H1 (cell line): ENCODE data around the gene VSIR. TPM values are rescaled to one million over a fixed set of nuclear protein-coding genes. Genes with fewer than 3 reads are reported as not detected.

Source experiments
- CEBPB ChIP-seq: IDR thresholded peaks from 2 replicates; pipeline ENCODE4 v1.6.1; 2012; ENCODE audit warnings: low read depth, low read length
- CHD1 ChIP-seq: IDR thresholded peaks from 2 replicates; pipeline ENCODE4 v1.6.1; 2012; ENCODE audit warnings: low read depth, low read length, improper control_type of control experiment
- CREB1 ChIP-seq: IDR thresholded peaks from 2 replicates; pipeline ENCODE4 v1.6.1; 2012; ENCODE audit warnings: inconsistent platforms
- EGR1 ChIP-seq: IDR thresholded peaks from 2 replicates; pipeline ENCODE4 v1.6.1; 2011; ENCODE audit warnings: low read depth, low read length, borderline replicate concordance
- EP300 ChIP-seq, 2 experiments: IDR thresholded peaks; 1 replicate in 1 of 2; 2 replicates in 1 of 2; pipeline ENCODE4 v1.6.1; 2011 to 2012; ENCODE audit warnings: low read depth in 2 of 2, low read length in 2 of 2, mild to moderate bottlenecking in 2 of 2, borderline replicate concordance in 1 of 2, inconsistent platforms in 1 of 2, moderate library complexity in 1 of 2
- GTF2F1 ChIP-seq: IDR thresholded peaks from 2 replicates; pipeline ENCODE4 v1.6.1; 2012; ENCODE audit warnings: low read depth, low read length, improper control_type of control experiment, borderline replicate concordance
- HDAC2 ChIP-seq, 2 experiments: fragments of 300-600 bp in 1 of 2; sonication (generic) in 1 of 2; IDR thresholded peaks; 2 replicates each; pipeline ENCODE4 v1.6.1; 2011 to 2012; ENCODE audit warnings: low read depth in 2 of 2, low read length in 2 of 2, mild to moderate bottlenecking in 2 of 2, moderate library complexity in 2 of 2, borderline replicate concordance in 1 of 2, inconsistent platforms in 1 of 2
- HDAC6 ChIP-seq: IDR thresholded peaks from one replicate; pipeline ENCODE4 v1.7.1; 2012; ENCODE audit warnings: low read depth, mild to moderate bottlenecking, inconsistent platforms, low read length, moderate library complexity
- NRF1 ChIP-seq: IDR thresholded peaks from 2 replicates; pipeline ENCODE4 v1.6.1; 2011; ENCODE audit warnings: mild to moderate bottlenecking, low read depth, low read length, improper control_type of control experiment
- POLR2A ChIP-seq, 2 experiments: IDR thresholded peaks; 1 replicate in 1 of 2; 2 replicates in 1 of 2; pipeline ENCODE4 v1.6.1; 2011; ENCODE audit warnings: low read depth in 2 of 2, low read length in 2 of 2, mild to moderate bottlenecking in 2 of 2; ENCODE audit errors: control extremely low read depth in 1 of 2
- RAD21 ChIP-seq, 2 experiments: IDR thresholded peaks in 1 of 2; conservative IDR thresholded peaks in 1 of 2; 2 replicates each; pipeline ENCODE4 v1.6.1; 2011; ENCODE audit warnings: low read depth in 2 of 2, low read length in 2 of 2, improper control_type of control experiment in 1 of 2, inconsistent platforms in 1 of 2, mild to moderate bottlenecking in 1 of 2, moderate library complexity in 1 of 2
- SIN3A ChIP-seq, 2 experiments: IDR thresholded peaks in 1 of 2; conservative IDR thresholded peaks in 1 of 2; 2 replicates each; pipeline ENCODE4 v1.6.1; 2011 to 2012; ENCODE audit warnings: low read length in 2 of 2, improper control_type of control experiment in 1 of 2, low read depth in 1 of 2, mild to moderate bottlenecking in 1 of 2
- SIRT6 ChIP-seq: IDR thresholded peaks from one replicate; pipeline ENCODE4 v1.7.1; 2012; ENCODE audit warnings: low read length, inconsistent platforms
- SIX5 ChIP-seq: IDR thresholded peaks from 2 replicates; pipeline ENCODE4 v1.6.1; 2011; ENCODE audit warnings: mild to moderate bottlenecking, low read depth, low read length
- SP1 ChIP-seq: IDR thresholded peaks from 2 replicates; pipeline ENCODE4 v1.6.1; 2011; ENCODE audit warnings: low read depth, low read length
- SP2 ChIP-seq: IDR thresholded peaks from 2 replicates; pipeline ENCODE4 v1.6.1; 2012; ENCODE audit warnings: mild to moderate bottlenecking, low read length, inconsistent platforms
- TAF1 ChIP-seq: IDR thresholded peaks from 2 replicates; pipeline ENCODE4 v1.6.1; 2011; ENCODE audit warnings: mild to moderate bottlenecking, low read depth, low read length
- TAF7 ChIP-seq: optimal IDR thresholded peaks from 2 replicates; pipeline ENCODE3; 2011; ENCODE audit warnings: low read depth, mild to moderate bottlenecking, inconsistent platforms, low read length, moderate library complexity, borderline replicate concordance
- TCF12 ChIP-seq: IDR thresholded peaks from 2 replicates; pipeline ENCODE4 v1.6.1; 2011; ENCODE audit warnings: low read depth, mild to moderate bottlenecking, low read length
- TEAD4 ChIP-seq: IDR thresholded peaks from 2 replicates; pipeline ENCODE4 v1.6.1; 2012; ENCODE audit warnings: low read depth, low read length, inconsistent platforms, mixed read lengths
- ZNF274 ChIP-seq: IDR thresholded peaks from 2 replicates; pipeline ENCODE4 v1.7.0; 2012; ENCODE audit warnings: low read length, borderline replicate concordance; ENCODE audit errors: extremely low read depth
- polyA plus RNA-seq, 7 experiments: library from polyadenylated mRNA; depleted of rRNA in 3 of 7; stranded (reverse) in 5 of 7; unstranded in 2 of 7; fragments of >200 nt in 5 of 7; fragments of 200-250 nt in 2 of 7; gene quantifications; 1 replicate in 5 of 7; 2 replicates in 1 of 7; 4 replicates in 1 of 7; pipeline versions ENCODE4 v1.2.1 to v1.2.3, GENCODE V29; 2011 to 2013; ENCODE audit warnings: missing spikeins in 2 of 7, mixed read lengths in 2 of 7
- total RNA-seq: library from RNA; stranded (reverse); fragmentation: NEBNext Ultra II Directional; extraction: Animal tissue kit (Norgen Biotek cat#: 25700); gene quantifications from 2 replicates; pipeline ENCODE4 v1.2.1, GENCODE V29; 2021
- TF ChIP-seq, protein P1 (sequence below): IDR thresholded peaks from 2 replicates; pipeline ENCODE4 v1.6.1; 2011; ENCODE audit warnings: low read depth, mild to moderate bottlenecking, low read length; ENCODE audit not compliant: insufficient read depth
- TF ChIP-seq, protein P2 (sequence below): IDR thresholded peaks from 2 replicates; pipeline ENCODE4 v1.6.1; 2012; ENCODE audit warnings: inconsistent platforms
- TF ChIP-seq, protein P3 (sequence below): IDR thresholded peaks from 2 replicates; pipeline ENCODE4 v1.6.1; 2012; ENCODE audit warnings: inconsistent platforms

VSIR gene
- total and polyA plus RNA-seq, 2 of the 8 experiments (the other 6 are each of a cell fraction or from before 2014, with no cell fraction given) = 0.33 TPM; not detected in 1

DNA sequence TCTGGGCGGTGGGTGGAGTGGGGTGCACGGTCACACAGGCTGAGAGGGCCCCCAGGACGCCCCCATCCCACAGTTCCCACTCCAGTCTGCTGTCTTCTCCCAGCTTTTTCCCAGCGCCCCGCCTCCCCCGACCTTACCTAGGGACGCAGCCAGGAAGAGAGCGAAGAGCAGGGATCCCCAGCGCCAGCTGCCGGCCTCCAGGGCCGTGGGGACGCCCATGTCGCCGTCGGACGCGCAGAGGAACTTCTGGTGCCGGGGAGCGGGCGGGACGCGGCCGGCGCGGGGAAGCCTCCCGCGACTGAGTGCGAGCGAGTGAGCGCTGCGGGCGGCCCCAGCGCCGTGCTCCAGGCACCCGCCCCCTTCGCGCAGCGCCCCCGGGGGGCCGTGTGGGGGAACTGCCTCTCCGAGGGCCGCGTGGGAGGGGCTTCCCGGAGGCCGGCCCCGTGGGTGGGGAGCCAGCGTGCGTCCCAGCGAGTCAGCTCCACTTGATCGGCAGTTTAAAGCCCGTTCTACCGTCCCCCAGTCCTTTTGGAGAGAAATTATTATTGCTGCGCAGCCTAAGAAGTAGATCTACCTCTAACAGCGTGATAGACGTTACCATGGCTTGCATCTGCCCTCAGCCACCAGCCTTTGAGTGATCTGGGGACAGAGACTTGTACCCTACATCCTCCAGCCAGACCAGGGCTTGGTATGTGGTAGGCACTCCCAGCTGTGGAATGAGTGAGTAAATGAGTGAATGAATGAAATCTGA, at the start of gene VSIR (continued):
- TF ChIP-seq, protein P1, sequence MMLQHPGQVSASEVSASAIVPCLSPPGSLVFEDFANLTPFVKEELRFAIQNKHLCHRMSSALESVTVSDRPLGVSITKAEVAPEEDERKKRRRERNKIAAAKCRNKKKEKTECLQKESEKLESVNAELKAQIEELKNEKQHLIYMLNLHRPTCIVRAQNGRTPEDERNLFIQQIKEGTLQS = no peak
- no peak for TF ChIP-seq EP300 (IDR thresholded peaks at IDR 0.05; ENCODE audit: borderline replicate concordance in 1 of 2, low read depth in 2 of 2, low read length in 2 of 2)
- TF ChIP-seq SP2 = no peak
- no peak for TF ChIP-seq HDAC6
- TF ChIP-seq HDAC2 (IDR thresholded peaks at IDR 0.05; ENCODE audit: borderline replicate concordance in 1 of 2, low read depth in 2 of 2, low read length in 2 of 2) = peak in 1 of 2 experiments; percentile 81; a peak in 2 of 4 replicates
- TF ChIP-seq, protein P2, sequence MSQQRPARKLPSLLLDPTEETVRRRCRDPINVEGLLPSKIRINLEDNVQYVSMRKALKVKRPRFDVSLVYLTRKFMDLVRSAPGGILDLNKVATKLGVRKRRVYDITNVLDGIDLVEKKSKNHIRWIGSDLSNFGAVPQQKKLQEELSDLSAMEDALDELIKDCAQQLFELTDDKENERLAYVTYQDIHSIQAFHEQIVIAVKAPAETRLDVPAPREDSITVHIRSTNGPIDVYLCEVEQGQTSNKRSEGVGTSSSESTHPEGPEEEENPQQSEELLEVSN = no peak
- TF ChIP-seq RAD21 (IDR thresholded peaks at IDR 0.05 in 1 of 2, conservative IDR thresholded peaks at IDR 0.05 in 1 of 2; ENCODE audit: low read depth in 2 of 2, low read length in 2 of 2) = peak; percentile 34 to 58; a peak in 3 of 4 replicates
- TF ChIP-seq TAF7 = no peak
- TF ChIP-seq CHD1 = no peak
- no peak for TF ChIP-seq SIRT6
- TF ChIP-seq POLR2A (IDR thresholded peaks at IDR 0.05; ENCODE audit: control extremely low read depth in 1 of 2, low read depth in 2 of 2, low read length in 2 of 2) = no peak
- no peak for TF ChIP-seq NRF1
- TF ChIP-seq GTF2F1 = no peak
- no peak for TF ChIP-seq TAF1
- no peak for TF ChIP-seq SIX5
- no peak for TF ChIP-seq EGR1
- no peak for TF ChIP-seq CEBPB
- 0 out of 2 replicates have a peak, but pooled peaks have one; percentile 16 for TF ChIP-seq SP1
- TF ChIP-seq SIN3A (conservative IDR thresholded peaks at IDR 0.05 in 1 of 2, IDR thresholded peaks at IDR 0.05 in 1 of 2; ENCODE audit: low read depth in 1 of 2, low read length in 2 of 2) = 0 out of 4 replicates have a peak, but pooled peaks of 1 of the 2 experiments have one; percentile 22
- TF ChIP-seq TCF12 = no peak
- no peak for TF ChIP-seq TEAD4
- TF ChIP-seq CREB1 = no peak
- TF ChIP-seq ZNF274 = no peak
- TF ChIP-seq, protein P3, sequence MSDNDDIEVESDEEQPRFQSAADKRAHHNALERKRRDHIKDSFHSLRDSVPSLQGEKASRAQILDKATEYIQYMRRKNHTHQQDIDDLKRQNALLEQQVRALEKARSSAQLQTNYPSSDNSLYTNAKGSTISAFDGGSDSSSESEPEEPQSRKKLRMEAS = no peak
